GM23338 (cell line): ENCODE results near the gene TRAPPC14. TPM values are rescaled to one million over a fixed set of nuclear protein-coding genes. Genes with fewer than 3 reads are reported as not detected.
A peak's percentile ranks its signal among the peaks of the same experiment; 100 is the strongest.

Experiments used
- ATAC-seq: fragments of 200-7000 bp; cut with Tn5 transposase; 3 replicates; pipeline ENCODE4 v1.9.1; 2020
- DNase-seq: peaks from one replicate; pipeline ENCODE4 v3.0.0-alpha.2; 2015; ENCODE audit warnings: low spot score
- H2AFZ ChIP-seq: fragments of 200-600 bp; sonication (generic); 2 replicates; pipeline ENCODE4 v1.8.0; 2016; ENCODE audit warnings: antibody characterized with exemption, mild to moderate bottlenecking, moderate library complexity
- H3F3A ChIP-seq: fragments of 200-600 bp; sonication (generic); replicated peaks from 2 replicates; pipeline ENCODE4 v1.8.0; 2017; ENCODE audit warnings: antibody characterized with exemption, mixed run types, low read depth
- H3K27ac ChIP-seq: fragments of 200-600 bp; sonication (generic); 2 replicates; pipeline ENCODE4 v1.6.1; 2016; ENCODE audit warnings: low read depth
- H3K27me3 ChIP-seq: fragments of 200-600 bp; sonication (generic); 2 replicates; pipeline ENCODE4 v1.8.0; 2016; ENCODE audit warnings: mild to moderate bottlenecking, mixed run types, moderate library complexity; ENCODE audit not compliant: insufficient read depth
- H3K36me3 ChIP-seq: fragments of 200-600 bp; sonication (generic); 2 replicates; pipeline ENCODE4 v1.8.0; 2016; ENCODE audit warnings: mild to moderate bottlenecking; ENCODE audit not compliant: insufficient read depth
- H3K4me1 ChIP-seq: fragments of 200-600 bp; sonication (generic); 2 replicates; pipeline ENCODE4 v1.8.0; 2016; ENCODE audit warnings: mild to moderate bottlenecking, moderate library complexity; ENCODE audit not compliant: insufficient read depth
- H3K4me2 ChIP-seq: fragments of 200-600 bp; sonication (generic); 2 replicates; pipeline ENCODE4 v1.7.1; 2017; ENCODE audit warnings: mixed run types
- H3K4me3 ChIP-seq: fragments of 200-600 bp; sonication (generic); 2 replicates; pipeline ENCODE4 v1.6.1; 2016; ENCODE audit warnings: mixed run types
- H3K79me2 ChIP-seq: fragments of 200-600 bp; sonication (generic); replicated peaks from 2 replicates; pipeline ENCODE4 v1.8.0; 2017; ENCODE audit warnings: mild to moderate bottlenecking; ENCODE audit not compliant: insufficient read depth
- H3K9me2 ChIP-seq: fragments of 200-600 bp; sonication (generic); 2 replicates; pipeline ENCODE4 v1.8.0; 2017; ENCODE audit not compliant: insufficient read depth
- H4K20me1 ChIP-seq: fragments of 200-600 bp; sonication (generic); replicated peaks from 2 replicates; pipeline ENCODE4 v1.8.0; 2017; ENCODE audit warnings: mild to moderate bottlenecking; ENCODE audit not compliant: insufficient read depth
- H3K27ac Mint-ChIP-seq: 2 replicates; pipeline ENCODE4 v1.8.0; 2020; ENCODE audit warnings: inconsistent platforms, mild to moderate bottlenecking, moderate library complexity, mixed read lengths
- H3K27me3 Mint-ChIP-seq: 3 replicates; pipeline ENCODE4 v1.8.0; 2022; ENCODE audit warnings: low read depth, mild to moderate bottlenecking, moderate library complexity, mixed read lengths, inconsistent platforms; ENCODE audit not compliant: insufficient read depth, poor library complexity
- H3K36me3 Mint-ChIP-seq: 3 replicates; pipeline ENCODE4 v1.8.0; 2021; ENCODE audit warnings: low read depth, mild to moderate bottlenecking, inconsistent platforms, moderate library complexity, mixed read lengths
- H3K4me1 Mint-ChIP-seq: 3 replicates; pipeline ENCODE4 v1.8.0; 2020; ENCODE audit warnings: mild to moderate bottlenecking, inconsistent platforms, mixed read lengths
- H3K4me3 Mint-ChIP-seq: 3 replicates; pipeline ENCODE4 v1.8.0; 2021; ENCODE audit warnings: moderate library complexity, mild to moderate bottlenecking, inconsistent platforms, mixed read lengths
- H3K9me3 Mint-ChIP-seq: 3 replicates; pipeline ENCODE4 v1.8.0; 2020; ENCODE audit warnings: moderate library complexity, mild to moderate bottlenecking, inconsistent platforms, mixed read lengths
- CREB1 ChIP-seq: fragments of 250-450 bp; sonication (Bioruptor Pico); IDR thresholded peaks from 2 replicates; pipeline ENCODE4 v1.5.0; 2020; ENCODE audit warnings: low read depth, mild to moderate bottlenecking, moderate library complexity
- EZH2phosphoT487 ChIP-seq: fragments of 200-600 bp; sonication (generic); IDR thresholded peaks from one replicate; pipeline ENCODE4 v1.8.1; 2018; ENCODE audit warnings: antibody characterized with exemption; ENCODE audit not compliant: unreplicated experiment
- NANOG ChIP-seq: IDR thresholded peaks from 2 replicates; pipeline ENCODE4 v1.6.1; 2016; ENCODE audit warnings: antibody characterized with exemption, borderline replicate concordance
- POLR2AphosphoS5 ChIP-seq: IDR thresholded peaks from 2 replicates; pipeline ENCODE4 v1.6.1; 2016; ENCODE audit warnings: antibody characterized with exemption, low read depth
- ZNF114 ChIP-seq: fragments of 250-450 bp; sonication (Bioruptor Pico); IDR thresholded peaks from 2 replicates; pipeline ENCODE4 v1.5.0; 2020; ENCODE audit warnings: mild to moderate bottlenecking, moderate library complexity
- polyA plus RNA-seq: library from polyadenylated mRNA; unstranded; fragments of >200 nt; fragmentation: Nextera tagmentation; extraction: Ambion mirVana; gene quantifications from 2 replicates; pipeline ENCODE4 v1.2.1, GENCODE V29; 2016
- total RNA-seq: library from RNA; depleted of rRNA; stranded (reverse); fragments of >200 nt; shearing (Covaris generic); gene quantifications from 2 replicates; pipeline ENCODE4 v1.2.3, GENCODE V29; 2014
- TF ChIP-seq, protein P1 (sequence below): IDR thresholded peaks from one replicate; pipeline ENCODE4 v1.6.1; 2018; ENCODE audit warnings: antibody characterized with exemption; ENCODE audit not compliant: unreplicated experiment
- TF ChIP-seq, protein P2 (sequence below), 2 experiments: fragments of 200-600 bp in 1 of 2; sonication (generic) in 1 of 2; conservative IDR thresholded peaks; 2 replicates each; pipeline versions ENCODE4 v1.5.1 to v1.6.1; 2016 to 2017; ENCODE audit warnings: antibody characterized with exemption in 2 of 2, low read depth in 2 of 2, mild to moderate bottlenecking in 2 of 2, moderate library complexity in 1 of 2
- TF ChIP-seq, protein P3 (sequence below): fragments of 250-450 bp; sonication (Bioruptor Pico); IDR thresholded peaks from 2 replicates; pipeline ENCODE4 v1.5.0; 2020; ENCODE audit warnings: mild to moderate bottlenecking, moderate library complexity

Gene TRAPPC14
- total and polyA plus RNA-seq, 2 experiments from 2014 or later: 9.3 to 15.7 TPM

DNA sequence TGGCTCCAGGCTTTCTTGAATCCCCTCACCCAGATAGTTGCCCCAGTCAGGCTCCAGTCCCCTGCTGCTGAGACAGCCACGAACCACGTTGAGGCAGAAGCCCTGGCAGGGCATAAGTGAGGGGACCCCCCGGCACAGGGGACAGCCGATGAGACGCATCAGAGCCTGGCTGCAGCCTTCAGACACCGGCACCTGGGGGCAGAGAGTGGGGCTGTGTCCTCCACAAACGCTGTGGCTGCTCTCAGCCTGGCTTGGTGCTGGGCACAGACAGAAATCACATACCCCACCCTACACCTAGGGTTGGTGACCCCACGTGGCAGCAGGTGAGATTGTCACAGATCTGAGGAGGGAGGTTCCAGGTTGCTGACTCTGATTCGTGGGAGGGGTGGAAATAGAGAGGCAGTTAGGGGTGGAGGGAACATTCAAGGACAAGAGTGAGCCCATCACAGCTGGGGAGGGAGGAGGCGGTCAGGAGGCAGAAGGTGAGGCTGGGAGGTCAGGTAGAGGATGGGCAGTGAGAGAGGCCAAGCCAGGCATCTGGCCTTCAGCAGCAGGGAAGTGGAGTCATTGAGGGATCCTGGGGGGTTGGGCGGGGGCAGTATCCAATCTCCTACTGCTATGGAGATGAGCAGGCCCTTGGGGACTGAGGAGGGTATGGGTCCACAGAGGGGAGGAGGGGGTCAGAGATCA is 15.4 kb upstream of the TRAPPC14 start:
- peaks cover 12% of the 10 kb centered on the region for H3K79me2 ChIP-seq
- Mint-ChIP-seq H3K36me3 (peaks cover 24% of the 10 kb centered on the region), H3K4me3 (no peak overlapping the region), H3K4me1 (peaks cover 40% of the 10 kb centered on the region), H3K27me3 (peaks cover 33% of the 10 kb centered on the region), H3K27ac (no peak overlapping the region), H3K9me3 (no peaks in the 10 kb centered on the region; the same call in 2 of the 3 replicates)
- ATAC-seq (no peak), DNase-seq (no peak)
- H3K4me2 ChIP-seq: no peak overlapping the region
- no peak overlapping the region for H2AFZ ChIP-seq
- H3K36me3 ChIP-seq: peaks cover 4% of the 10 kb centered on the region; the same call in 1 of the 2 replicates
- no peak for TF ChIP-seq ZNF114 (CRISPR knock-in tag)
- TF ChIP-seq, protein P1, sequence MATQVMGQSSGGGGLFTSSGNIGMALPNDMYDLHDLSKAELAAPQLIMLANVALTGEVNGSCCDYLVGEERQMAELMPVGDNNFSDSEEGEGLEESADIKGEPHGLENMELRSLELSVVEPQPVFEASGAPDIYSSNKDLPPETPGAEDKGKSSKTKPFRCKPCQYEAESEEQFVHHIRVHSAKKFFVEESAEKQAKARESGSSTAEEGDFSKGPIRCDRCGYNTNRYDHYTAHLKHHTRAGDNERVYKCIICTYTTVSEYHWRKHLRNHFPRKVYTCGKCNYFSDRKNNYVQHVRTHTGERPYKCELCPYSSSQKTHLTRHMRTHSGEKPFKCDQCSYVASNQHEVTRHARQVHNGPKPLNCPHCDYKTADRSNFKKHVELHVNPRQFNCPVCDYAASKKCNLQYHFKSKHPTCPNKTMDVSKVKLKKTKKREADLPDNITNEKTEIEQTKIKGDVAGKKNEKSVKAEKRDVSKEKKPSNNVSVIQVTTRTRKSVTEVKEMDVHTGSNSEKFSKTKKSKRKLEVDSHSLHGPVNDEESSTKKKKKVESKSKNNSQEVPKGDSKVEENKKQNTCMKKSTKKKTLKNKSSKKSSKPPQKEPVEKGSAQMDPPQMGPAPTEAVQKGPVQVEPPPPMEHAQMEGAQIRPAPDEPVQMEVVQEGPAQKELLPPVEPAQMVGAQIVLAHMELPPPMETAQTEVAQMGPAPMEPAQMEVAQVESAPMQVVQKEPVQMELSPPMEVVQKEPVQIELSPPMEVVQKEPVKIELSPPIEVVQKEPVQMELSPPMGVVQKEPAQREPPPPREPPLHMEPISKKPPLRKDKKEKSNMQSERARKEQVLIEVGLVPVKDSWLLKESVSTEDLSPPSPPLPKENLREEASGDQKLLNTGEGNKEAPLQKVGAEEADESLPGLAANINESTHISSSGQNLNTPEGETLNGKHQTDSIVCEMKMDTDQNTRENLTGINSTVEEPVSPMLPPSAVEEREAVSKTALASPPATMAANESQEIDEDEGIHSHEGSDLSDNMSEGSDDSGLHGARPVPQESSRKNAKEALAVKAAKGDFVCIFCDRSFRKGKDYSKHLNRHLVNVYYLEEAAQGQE: no peak
- TF ChIP-seq, protein P2, sequence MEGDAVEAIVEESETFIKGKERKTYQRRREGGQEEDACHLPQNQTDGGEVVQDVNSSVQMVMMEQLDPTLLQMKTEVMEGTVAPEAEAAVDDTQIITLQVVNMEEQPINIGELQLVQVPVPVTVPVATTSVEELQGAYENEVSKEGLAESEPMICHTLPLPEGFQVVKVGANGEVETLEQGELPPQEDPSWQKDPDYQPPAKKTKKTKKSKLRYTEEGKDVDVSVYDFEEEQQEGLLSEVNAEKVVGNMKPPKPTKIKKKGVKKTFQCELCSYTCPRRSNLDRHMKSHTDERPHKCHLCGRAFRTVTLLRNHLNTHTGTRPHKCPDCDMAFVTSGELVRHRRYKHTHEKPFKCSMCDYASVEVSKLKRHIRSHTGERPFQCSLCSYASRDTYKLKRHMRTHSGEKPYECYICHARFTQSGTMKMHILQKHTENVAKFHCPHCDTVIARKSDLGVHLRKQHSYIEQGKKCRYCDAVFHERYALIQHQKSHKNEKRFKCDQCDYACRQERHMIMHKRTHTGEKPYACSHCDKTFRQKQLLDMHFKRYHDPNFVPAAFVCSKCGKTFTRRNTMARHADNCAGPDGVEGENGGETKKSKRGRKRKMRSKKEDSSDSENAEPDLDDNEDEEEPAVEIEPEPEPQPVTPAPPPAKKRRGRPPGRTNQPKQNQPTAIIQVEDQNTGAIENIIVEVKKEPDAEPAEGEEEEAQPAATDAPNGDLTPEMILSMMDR (conservative IDR thresholded peaks at IDR 0.05; ENCODE audit: low read depth in 2 of 2): peak in 1 of 2 experiments; percentile 13; a peak in 1 of 4 replicates
- peaks cover 7% of the 10 kb centered on the region; the same call in 1 of the 2 replicates for H4K20me1 ChIP-seq
- no peak overlapping the region for H3K27ac ChIP-seq
- no peaks in the 10 kb centered on the region; the same call in 1 of the 2 replicates for H3K9me2 ChIP-seq
- H3F3A ChIP-seq: peaks cover 18% of the 10 kb centered on the region
- peaks cover 13% of the 10 kb centered on the region for H3K27me3 ChIP-seq
- peaks cover 26% of the 10 kb centered on the region for H3K4me1 ChIP-seq
- no peak overlapping the region for H3K4me3 ChIP-seq

DNA sequence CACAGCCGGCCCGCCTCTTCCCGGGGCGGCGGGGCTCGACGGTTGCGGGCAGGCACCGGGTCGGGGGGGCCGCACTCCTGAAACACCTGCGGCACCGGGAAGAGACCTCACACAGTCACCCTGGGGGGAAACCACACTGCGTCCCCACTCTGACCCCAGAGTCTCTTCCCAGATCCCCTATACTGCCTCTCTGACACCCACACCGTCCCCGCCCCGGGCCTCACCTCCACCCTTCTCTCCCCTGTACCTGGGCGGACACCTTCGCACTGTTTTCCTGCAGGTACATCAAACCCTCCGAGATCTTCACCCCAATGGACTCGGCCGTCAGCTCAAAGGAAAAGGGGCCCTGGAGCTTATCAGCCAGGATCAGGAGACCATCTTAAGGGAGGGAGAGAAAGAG is 13.3 kb upstream of the TRAPPC14 start:
- Histone ChIP-seq H2AFZ (no peak overlapping the region), H3F3A (peaks cover 28% of the 10 kb centered on the region), H4K20me1 (peaks cover 7% of the 10 kb centered on the region; the same call in 1 of the 2 replicates), H3K4me1 (peaks cover 39% of the 10 kb centered on the region), H3K27me3 (peaks cover 10% of the 10 kb centered on the region; the same call in 1 of the 2 replicates), H3K27ac (no peak overlapping the region), H3K36me3 (peaks cover 4% of the 10 kb centered on the region; the same call in 1 of the 2 replicates), H3K79me2 (peaks cover 12% of the 10 kb centered on the region), H3K9me2 (no peaks in the 10 kb centered on the region), H3K4me2 (peak overlapping the region; percentile 90), H3K4me3 (peak overlapping the region; percentile 73)
- peak; percentile 23 for ATAC-seq
- peak; percentile 73 for DNase-seq
- Mint-ChIP-seq H3K4me3 (peak overlapping the region; percentile 75), H3K36me3 (peaks cover 24% of the 10 kb centered on the region), H3K4me1 (peaks cover 58% of the 10 kb centered on the region), H3K9me3 (no peaks in the 10 kb centered on the region; the same call in 2 of the 3 replicates), H3K27ac (0 out of 2 replicates have a peak overlapping the region, but pooled peaks have one; percentile 63), H3K27me3 (peaks cover 35% of the 10 kb centered on the region)
- TF ChIP-seq, protein P3, sequence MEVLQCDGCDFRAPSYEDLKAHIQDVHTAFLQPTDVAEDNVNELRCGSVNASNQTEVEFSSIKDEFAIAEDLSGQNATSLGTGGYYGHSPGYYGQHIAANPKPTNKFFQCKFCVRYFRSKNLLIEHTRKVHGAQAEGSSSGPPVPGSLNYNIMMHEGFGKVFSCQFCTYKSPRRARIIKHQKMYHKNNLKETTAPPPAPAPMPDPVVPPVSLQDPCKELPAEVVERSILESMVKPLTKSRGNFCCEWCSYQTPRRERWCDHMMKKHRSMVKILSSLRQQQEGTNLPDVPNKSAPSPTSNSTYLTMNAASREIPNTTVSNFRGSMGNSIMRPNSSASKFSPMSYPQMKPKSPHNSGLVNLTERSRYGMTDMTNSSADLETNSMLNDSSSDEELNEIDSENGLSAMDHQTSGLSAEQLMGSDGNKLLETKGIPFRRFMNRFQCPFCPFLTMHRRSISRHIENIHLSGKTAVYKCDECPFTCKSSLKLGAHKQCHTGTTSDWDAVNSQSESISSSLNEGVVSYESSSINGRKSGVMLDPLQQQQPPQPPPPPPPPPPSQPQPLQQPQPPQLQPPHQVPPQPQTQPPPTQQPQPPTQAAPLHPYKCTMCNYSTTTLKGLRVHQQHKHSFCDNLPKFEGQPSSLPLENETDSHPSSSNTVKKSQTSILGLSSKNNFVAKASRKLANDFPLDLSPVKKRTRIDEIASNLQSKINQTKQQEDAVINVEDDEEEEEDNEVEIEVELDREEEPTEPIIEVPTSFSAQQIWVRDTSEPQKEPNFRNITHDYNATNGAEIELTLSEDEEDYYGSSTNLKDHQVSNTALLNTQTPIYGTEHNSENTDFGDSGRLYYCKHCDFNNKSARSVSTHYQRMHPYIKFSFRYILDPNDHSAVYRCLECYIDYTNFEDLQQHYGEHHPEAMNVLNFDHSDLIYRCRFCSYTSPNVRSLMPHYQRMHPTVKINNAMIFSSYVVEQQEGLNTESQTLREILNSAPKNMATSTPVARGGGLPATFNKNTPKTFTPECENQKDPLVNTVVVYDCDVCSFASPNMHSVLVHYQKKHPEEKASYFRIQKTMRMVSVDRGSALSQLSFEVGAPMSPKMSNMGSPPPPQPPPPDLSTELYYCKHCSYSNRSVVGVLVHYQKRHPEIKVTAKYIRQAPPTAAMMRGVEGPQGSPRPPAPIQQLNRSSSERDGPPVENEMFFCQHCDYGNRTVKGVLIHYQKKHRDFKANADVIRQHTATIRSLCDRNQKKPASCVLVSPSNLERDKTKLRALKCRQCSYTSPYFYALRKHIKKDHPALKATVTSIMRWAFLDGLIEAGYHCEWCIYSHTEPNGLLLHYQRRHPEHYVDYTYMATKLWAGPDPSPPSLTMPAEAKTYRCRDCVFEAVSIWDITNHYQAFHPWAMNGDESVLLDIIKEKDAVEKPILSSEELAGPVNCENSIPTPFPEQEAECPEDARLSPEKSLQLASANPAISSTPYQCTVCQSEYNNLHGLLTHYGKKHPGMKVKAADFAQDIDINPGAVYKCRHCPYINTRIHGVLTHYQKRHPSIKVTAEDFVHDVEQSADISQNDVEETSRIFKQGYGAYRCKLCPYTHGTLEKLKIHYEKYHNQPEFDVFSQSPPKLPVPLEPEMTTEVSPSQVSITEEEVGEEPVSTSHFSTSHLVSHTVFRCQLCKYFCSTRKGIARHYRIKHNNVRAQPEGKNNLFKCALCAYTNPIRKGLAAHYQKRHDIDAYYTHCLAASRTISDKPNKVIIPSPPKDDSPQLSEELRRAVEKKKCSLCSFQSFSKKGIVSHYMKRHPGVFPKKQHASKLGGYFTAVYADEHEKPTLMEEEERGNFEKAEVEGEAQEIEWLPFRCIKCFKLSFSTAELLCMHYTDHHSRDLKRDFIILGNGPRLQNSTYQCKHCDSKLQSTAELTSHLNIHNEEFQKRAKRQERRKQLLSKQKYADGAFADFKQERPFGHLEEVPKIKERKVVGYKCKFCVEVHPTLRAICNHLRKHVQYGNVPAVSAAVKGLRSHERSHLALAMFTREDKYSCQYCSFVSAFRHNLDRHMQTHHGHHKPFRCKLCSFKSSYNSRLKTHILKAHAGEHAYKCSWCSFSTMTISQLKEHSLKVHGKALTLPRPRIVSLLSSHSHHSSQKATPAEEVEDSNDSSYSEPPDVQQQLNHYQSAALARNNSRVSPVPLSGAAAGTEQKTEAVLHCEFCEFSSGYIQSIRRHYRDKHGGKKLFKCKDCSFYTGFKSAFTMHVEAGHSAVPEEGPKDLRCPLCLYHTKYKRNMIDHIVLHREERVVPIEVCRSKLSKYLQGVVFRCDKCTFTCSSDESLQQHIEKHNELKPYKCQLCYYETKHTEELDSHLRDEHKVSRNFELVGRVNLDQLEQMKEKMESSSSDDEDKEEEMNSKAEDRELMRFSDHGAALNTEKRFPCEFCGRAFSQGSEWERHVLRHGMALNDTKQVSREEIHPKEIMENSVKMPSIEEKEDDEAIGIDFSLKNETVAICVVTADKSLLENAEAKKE: no peak
- 0 out of 2 replicates have a peak, but pooled peaks have one; percentile 28 for TF ChIP-seq POLR2AphosphoS5
- no peak for TF ChIP-seq NANOG
- TF ChIP-seq CREB1: no peak
- TF ChIP-seq EZH2phosphoT487: no peak
